Measurements from ENCODE around the gene DCPS.
A peak's percentile ranks its signal among the peaks of the same experiment; 100 is the strongest.
"Not testable (repeated sequence)": the region's sequence is repeated elsewhere in the genome, so short reads cannot be mapped to it uniquely, and the experiment has no call there.

The DCPS gene
- total RNA-seq, result 23.5 to 52.2 (median 34.3) reads per million in 9 experiments

- H3K27me3 Mint-ChIP-seq, result no peaks in the 10 kb centered on the region
- peak within 1 kb of the TSS; percentile 96 to 97 for H3K4me3 Mint-ChIP-seq
- ATAC-seq (replicated peaks), result peak; percentile 97
- H3K36me3 Mint-ChIP-seq (ENCODE audit: insufficient read depth), result peaks cover 24% of the 10 kb centered on the region
- peak; percentile 81 to 88 (median 86) for DNase-seq
- H3K4me1 Mint-ChIP-seq (ENCODE audit: low read depth in 2 of 2), result peaks cover 18 to 32% of the 10 kb centered on the region in 2 donors
- peak within 1 kb of the TSS; percentile 94 to 97 for H3K27ac Mint-ChIP-seq
- H3K9me3 Mint-ChIP-seq, result no peaks in the 10 kb centered on the region
Observed at GRCh38 chr11:126303623-126304456, at the start of gene DCPS. DCPS (plus strand) TSS chr11:126304060; CDS start chr11:126304081, 21 bp downstream.

- H3K27me3 Mint-ChIP-seq, result no peaks in the 10 kb centered on the region
- no peaks in the 10 kb centered on the region for H3K9me3 Mint-ChIP-seq
- peaks cover 8% of the 10 kb centered on the region for H3K36me3 Mint-ChIP-seq (ENCODE audit: insufficient read depth)
- peak overlapping the region in 1 of 2 donors; percentile 31 for H3K27ac Mint-ChIP-seq
- H3K4me3 Mint-ChIP-seq, result no peak overlapping the region
- no peak for DNase-seq
- no peak for ATAC-seq (replicated peaks)
- H3K4me1 Mint-ChIP-seq (ENCODE audit: low read depth in 2 of 2), result no peaks in the 10 kb centered on the region
Observed at GRCh38 chr11:126254819-126255218, 49.0 kb upstream of the DCPS start.

GRCh38 chr11:126255507-126255906 lies 48.4 kb upstream of the DCPS start:
- H3K4me3 Mint-ChIP-seq; DNase-seq; H3K4me1 Mint-ChIP-seq (ENCODE audit: low read depth in 2 of 2); H3K36me3 Mint-ChIP-seq (ENCODE audit: insufficient read depth); H3K27me3 Mint-ChIP-seq; ATAC-seq (replicated peaks); H3K9me3 Mint-ChIP-seq: not testable (repeated sequence)
- H3K27ac Mint-ChIP-seq, result peak overlapping the region; percentile 29 to 60

- Mint-ChIP-seq H3K27me3 (no peaks in the 10 kb centered on the region), H3K4me1 (ENCODE audit: low read depth in 2 of 2) (no peaks in the 10 kb centered on the region), H3K27ac (peak overlapping the region in 1 of 2 donors; percentile 60), H3K9me3 (no peaks in the 10 kb centered on the region), H3K4me3 (no peak overlapping the region), H3K36me3 (ENCODE audit: insufficient read depth) (peaks cover 8% of the 10 kb centered on the region)
- no peak for DNase-seq
- no peak for ATAC-seq (replicated peaks)
Observed at GRCh38 chr11:126256216-126256615, 47.6 kb upstream of the DCPS start.

- Mint-ChIP-seq H3K27me3 (no peaks in the 10 kb centered on the region), H3K9me3 (no peaks in the 10 kb centered on the region), H3K4me3 (no peak overlapping the region), H3K27ac (no peak overlapping the region), H3K36me3 (ENCODE audit: insufficient read depth) (peaks cover 12% of the 10 kb centered on the region), H3K4me1 (ENCODE audit: low read depth in 2 of 2) (no peaks in the 10 kb centered on the region)
- no peak for DNase-seq
- no peak for ATAC-seq (replicated peaks)
Observed at GRCh38 chr11:126257144-126257543, 46.7 kb upstream of the DCPS start.

GRCh38 chr11:126257764-126258163 lies 46.1 kb upstream of the DCPS start:
- DNase-seq, result no peak
- no peak overlapping the region for H3K4me3 Mint-ChIP-seq
- no peak for ATAC-seq (replicated peaks)
- no peak overlapping the region for H3K27ac Mint-ChIP-seq
- H3K4me1 Mint-ChIP-seq (ENCODE audit: low read depth in 2 of 2), result no peaks in the 10 kb centered on the region
- H3K36me3 Mint-ChIP-seq (ENCODE audit: insufficient read depth), result peaks cover 18% of the 10 kb centered on the region
- H3K27me3 Mint-ChIP-seq, result no peaks in the 10 kb centered on the region
- H3K9me3 Mint-ChIP-seq, result no peaks in the 10 kb centered on the region

- ATAC-seq (replicated peaks), result no peak
- no peaks in the 10 kb centered on the region for H3K9me3 Mint-ChIP-seq
- H3K4me3 Mint-ChIP-seq, result no peak overlapping the region
- no peaks in the 10 kb centered on the region for H3K27me3 Mint-ChIP-seq
- peaks cover 5 to 10% of the 10 kb centered on the region in 2 donors for H3K4me1 Mint-ChIP-seq (ENCODE audit: low read depth in 2 of 2)
- no peak for DNase-seq
- no peak overlapping the region for H3K27ac Mint-ChIP-seq
- peaks cover 50% of the 10 kb centered on the region for H3K36me3 Mint-ChIP-seq (ENCODE audit: insufficient read depth)
Observed at GRCh38 chr11:126262216-126262615, 41.6 kb upstream of the DCPS start.

GRCh38 chr11:126263489-126263888 lies 40.4 kb upstream of the DCPS start:
- no peak for DNase-seq
- Mint-ChIP-seq H3K4me3 (no peak overlapping the region), H3K9me3 (no peaks in the 10 kb centered on the region), H3K4me1 (ENCODE audit: low read depth in 2 of 2) (peaks cover 15 to 18% of the 10 kb centered on the region in 2 donors), H3K27me3 (no peaks in the 10 kb centered on the region), H3K27ac (peak overlapping the region in 1 of 2 donors; percentile 45), H3K36me3 (ENCODE audit: insufficient read depth) (peaks cover 56% of the 10 kb centered on the region)
- ATAC-seq (replicated peaks), result no peak

GRCh38 chr11:126265811-126266210 lies 38.0 kb upstream of the DCPS start:
- H3K4me3 Mint-ChIP-seq, result no peak overlapping the region
- peaks cover 25 to 30% of the 10 kb centered on the region in 2 donors for H3K4me1 Mint-ChIP-seq (ENCODE audit: low read depth in 2 of 2)
- H3K27ac Mint-ChIP-seq, result peak overlapping the region; percentile 68 to 87
- ATAC-seq (replicated peaks) (no peak), DNase-seq (no peak)
- H3K36me3 Mint-ChIP-seq (ENCODE audit: insufficient read depth), result peaks cover 67% of the 10 kb centered on the region
- H3K9me3 Mint-ChIP-seq, result no peaks in the 10 kb centered on the region
- H3K27me3 Mint-ChIP-seq, result no peaks in the 10 kb centered on the region

GRCh38 chr11:126267650-126268049 lies 36.2 kb upstream of the DCPS start:
- peaks cover 57% of the 10 kb centered on the region for H3K36me3 Mint-ChIP-seq (ENCODE audit: insufficient read depth)
- ATAC-seq (replicated peaks) (no peak), DNase-seq (no peak)
- H3K27ac Mint-ChIP-seq, result peak overlapping the region; percentile 98 to 99
- H3K9me3 Mint-ChIP-seq, result no peaks in the 10 kb centered on the region
- H3K4me3 Mint-ChIP-seq, result peak overlapping the region; percentile 94 to 98
- peaks cover 25 to 30% of the 10 kb centered on the region in 2 donors for H3K4me1 Mint-ChIP-seq (ENCODE audit: low read depth in 2 of 2)
- H3K27me3 Mint-ChIP-seq, result no peaks in the 10 kb centered on the region

- peak overlapping the region; percentile 94 to 98 for H3K4me3 Mint-ChIP-seq
- peak overlapping the region; percentile 98 to 99 for H3K27ac Mint-ChIP-seq
- ATAC-seq (replicated peaks), result no peak
- peaks cover 51% of the 10 kb centered on the region for H3K36me3 Mint-ChIP-seq (ENCODE audit: insufficient read depth)
- no peak for DNase-seq
- no peaks in the 10 kb centered on the region for H3K9me3 Mint-ChIP-seq
- H3K27me3 Mint-ChIP-seq, result no peaks in the 10 kb centered on the region
- peaks cover 25 to 30% of the 10 kb centered on the region in 2 donors for H3K4me1 Mint-ChIP-seq (ENCODE audit: low read depth in 2 of 2)
Observed at GRCh38 chr11:126268361-126268707, 35.5 kb upstream of the DCPS start.

GRCh38 chr11:126268708-126269579 lies 34.9 kb upstream of the DCPS start, which contains the start of the genes FOXRED1 and SRPRA:
FOXRED1 (plus strand) TSS chr11:126269154; CDS start chr11:126269207, 53 bp downstream.
SRPRA (minus strand) TSS chr11:126268895; CDS start chr11:126268804, 91 bp downstream.
- DNase-seq (peak; percentile 100), ATAC-seq (replicated peaks) (peak; percentile 97)
- Mint-ChIP-seq H3K9me3 (no peaks in the 10 kb centered on the region), H3K27ac (peak within 1 kb of the TSS; percentile 98 to 99), H3K4me1 (ENCODE audit: low read depth in 2 of 2) (peaks cover 25 to 28% of the 10 kb centered on the region in 2 donors), H3K27me3 (no peaks in the 10 kb centered on the region), H3K4me3 (peak within 1 kb of the TSS; percentile 94 to 98), H3K36me3 (ENCODE audit: insufficient read depth) (peaks cover 48% of the 10 kb centered on the region)

- H3K4me1 Mint-ChIP-seq (ENCODE audit: low read depth in 2 of 2), result peaks cover 6 to 19% of the 10 kb centered on the region in 2 donors
- no peak overlapping the region for H3K27ac Mint-ChIP-seq
- H3K9me3 Mint-ChIP-seq, result no peaks in the 10 kb centered on the region
- no peak for ATAC-seq (replicated peaks)
- no peaks in the 10 kb centered on the region for H3K27me3 Mint-ChIP-seq
- peaks cover 14% of the 10 kb centered on the region for H3K36me3 Mint-ChIP-seq (ENCODE audit: insufficient read depth)
- H3K4me3 Mint-ChIP-seq, result no peak overlapping the region
- DNase-seq, result no peak
Observed at GRCh38 chr11:126277322-126277721, 26.5 kb upstream of the DCPS start.

Measured in effector memory CD8-positive, alpha-beta T cell (primary cell).